Spleen (tissue), 7 donors: ENCODE results near the gene ZNF692.

Experiments
- CTCF ChIP-seq, 11 experiments: fragments of 200-600 bp in 7 of 11; fragments of 450-650 bp in 4 of 11; sonication (generic) in 4 of 11; IDR thresholded peaks in 8 of 11; conservative IDR thresholded peaks in 3 of 11; 1 replicate in 7 of 11; 2 replicates in 4 of 11; pipeline versions ENCODE4 v1.4.0 to v1.8.0; 2016 to 2021; ENCODE audit warnings: antibody characterized with exemption in 11 of 11, inconsistent platforms in 4 of 11, mild to moderate bottlenecking in 1 of 11
- POLR2AphosphoS5 ChIP-seq, 3 donors: sonication (generic); formaldehyde crosslinking; IDR thresholded peaks; one replicate each; pipeline ENCODE4 v1.5.1; 2017; ENCODE audit warnings: antibody characterized with exemption in 3 of 3
- donor health status: DM: no; HTN: no; CAD: no; lungs with moderate emphysema.
- donor health status: DM: no; HTN: no; CAD: no.
- donor health status: DM: no; HTN: no; CAD: no.

- no peak for TF ChIP-seq POLR2AphosphoS5 (IDR thresholded peaks at IDR 0.05)
- TF ChIP-seq CTCF (IDR thresholded peaks at IDR 0.05 in 8 of 11, conservative IDR thresholded peaks at IDR 0.05 in 3 of 11), result no peak
These were observed 9.2 kb downstream of the ZNF692 start for GRCh38 chr1:248849637-248850036.
